Kasumi-1 (cell line): ENCODE results near the gene TUBG2.

ENCODE experiments used
- DNase-seq, 2 experiments: peaks; one replicate each; lab custom pipeline; 2025; lab: John Stamatoyannopoulos, UW

Gene TUBG2

GRCh38 chr17:42697108-42697811 is 38.2 kb downstream of the TUBG2 start:
- no peak for DNase-seq

GRCh38 chr17:42698736-42699414 is 39.8 kb downstream of the TUBG2 start:
- no peak for DNase-seq

- no peak for DNase-seq
Measured at GRCh38 chr17:42699415-42699740, 40.3 kb downstream of the TUBG2 start.

GRCh38 chr17:42700586-42701289 is 41.7 kb downstream of the TUBG2 start:
- DNase-seq = no peak

- DNase-seq = no peak
Measured at GRCh38 chr17:42702446-42702845, 43.4 kb downstream of the TUBG2 start.

- no peak for DNase-seq
Measured at GRCh38 chr17:42704490-42704836, 45.4 kb downstream of the TUBG2 start.

- DNase-seq = no peak
Measured at GRCh38 chr17:42704837-42705494, 45.9 kb downstream of the TUBG2 start.

- DNase-seq = no peak
Measured at GRCh38 chr17:42706732-42707131, 47.6 kb downstream of the TUBG2 start.

GRCh38 chr17:42708588-42708987 is 49.5 kb downstream of the TUBG2 start:
- no peak for DNase-seq

GRCh38 chr17:42709561-42709960 is 50.5 kb downstream of the TUBG2 start:
- no peak for DNase-seq
